Measurements from ENCODE around the gene SEMA6B. TPM values are rescaled to one million over a fixed set of nuclear protein-coding genes. Genes with fewer than 3 reads are reported as not detected.

The SEMA6B gene
- polyA plus RNA-seq, 1 of the 3 experiments (the other 2 are of a cell fraction) = 3.7 TPM

DNA sequence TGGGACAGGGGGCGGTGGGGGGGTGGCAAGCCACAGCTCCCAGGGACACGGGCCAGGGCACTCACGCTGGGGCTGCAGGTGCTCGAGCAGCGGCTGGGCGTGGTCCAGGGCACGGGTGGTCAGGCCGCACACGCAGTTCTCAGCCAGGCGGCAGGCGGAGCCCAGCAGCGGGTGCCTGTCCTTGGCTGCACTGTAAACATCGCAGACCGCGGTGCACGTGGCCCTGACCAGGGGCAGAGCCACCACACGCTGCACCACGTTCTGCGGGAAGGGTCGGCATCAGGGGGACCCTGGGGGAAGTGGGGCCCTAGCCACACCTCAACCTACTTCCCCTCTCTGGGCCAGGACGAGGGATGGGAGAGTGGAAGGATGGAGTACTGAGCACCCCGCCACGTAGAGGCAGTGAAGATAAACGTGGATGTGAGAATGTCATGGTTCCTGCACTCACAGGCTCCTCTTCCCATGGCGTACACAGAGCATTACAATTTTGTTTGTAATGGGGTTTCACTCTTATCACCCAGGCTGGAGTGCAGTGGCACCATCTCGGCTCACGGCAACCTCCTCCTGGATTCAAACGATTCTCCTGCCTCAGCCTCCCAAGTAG, 27.8 kb downstream of the SEMA6B start:
- H3K27ac ChIP-seq (ENCODE audit: low read depth in 2 of 2, low read length in 1 of 2) = no peak overlapping the region
- H3F3A ChIP-seq (replicated peaks; ENCODE audit: insufficient read depth) = no peaks in the 10 kb centered on the region
- H2AFZ ChIP-seq (ENCODE audit: low read depth) = no peak overlapping the region
- TF ChIP-seq TCF12 (IDR thresholded peaks at IDR 0.05) (no peak), FOXM1 (IDR thresholded peaks at IDR 0.05; ENCODE audit: low read depth) (no peak), EP300 (IDR thresholded peaks at IDR 0.05; ENCODE audit: borderline replicate concordance in 1 of 2, low read depth in 1 of 2, low read length in 1 of 2) (no peak), SIN3A (IDR thresholded peaks at IDR 0.05; ENCODE audit: borderline replicate concordance, low read depth, low read length) (no peak), MXI1 (IDR thresholded peaks at IDR 0.05; ENCODE audit: low read depth, low read length) (peak; percentile 51; the same call in 1 of the 2 replicates), FOSL2 (IDR thresholded peaks at IDR 0.05; ENCODE audit: borderline replicate concordance, low read depth) (no peak), YY1 (IDR thresholded peaks at IDR 0.05; ENCODE audit: low read depth) (no peak), EZH2phosphoT487 (IDR thresholded peaks at IDR 0.05; ENCODE audit: borderline replicate concordance, low read depth) (no peak), JUND (IDR thresholded peaks at IDR 0.05) (no peak)
- TF ChIP-seq, protein P1, sequence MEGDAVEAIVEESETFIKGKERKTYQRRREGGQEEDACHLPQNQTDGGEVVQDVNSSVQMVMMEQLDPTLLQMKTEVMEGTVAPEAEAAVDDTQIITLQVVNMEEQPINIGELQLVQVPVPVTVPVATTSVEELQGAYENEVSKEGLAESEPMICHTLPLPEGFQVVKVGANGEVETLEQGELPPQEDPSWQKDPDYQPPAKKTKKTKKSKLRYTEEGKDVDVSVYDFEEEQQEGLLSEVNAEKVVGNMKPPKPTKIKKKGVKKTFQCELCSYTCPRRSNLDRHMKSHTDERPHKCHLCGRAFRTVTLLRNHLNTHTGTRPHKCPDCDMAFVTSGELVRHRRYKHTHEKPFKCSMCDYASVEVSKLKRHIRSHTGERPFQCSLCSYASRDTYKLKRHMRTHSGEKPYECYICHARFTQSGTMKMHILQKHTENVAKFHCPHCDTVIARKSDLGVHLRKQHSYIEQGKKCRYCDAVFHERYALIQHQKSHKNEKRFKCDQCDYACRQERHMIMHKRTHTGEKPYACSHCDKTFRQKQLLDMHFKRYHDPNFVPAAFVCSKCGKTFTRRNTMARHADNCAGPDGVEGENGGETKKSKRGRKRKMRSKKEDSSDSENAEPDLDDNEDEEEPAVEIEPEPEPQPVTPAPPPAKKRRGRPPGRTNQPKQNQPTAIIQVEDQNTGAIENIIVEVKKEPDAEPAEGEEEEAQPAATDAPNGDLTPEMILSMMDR (IDR thresholded peaks at IDR 0.05) = no peak
- TF ChIP-seq, protein P2, sequence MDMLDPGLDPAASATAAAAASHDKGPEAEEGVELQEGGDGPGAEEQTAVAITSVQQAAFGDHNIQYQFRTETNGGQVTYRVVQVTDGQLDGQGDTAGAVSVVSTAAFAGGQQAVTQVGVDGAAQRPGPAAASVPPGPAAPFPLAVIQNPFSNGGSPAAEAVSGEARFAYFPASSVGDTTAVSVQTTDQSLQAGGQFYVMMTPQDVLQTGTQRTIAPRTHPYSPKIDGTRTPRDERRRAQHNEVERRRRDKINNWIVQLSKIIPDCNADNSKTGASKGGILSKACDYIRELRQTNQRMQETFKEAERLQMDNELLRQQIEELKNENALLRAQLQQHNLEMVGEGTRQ (IDR thresholded peaks at IDR 0.05; ENCODE audit: borderline replicate concordance, low read depth, low read length) = no peak
- TF ChIP-seq, protein P3, sequence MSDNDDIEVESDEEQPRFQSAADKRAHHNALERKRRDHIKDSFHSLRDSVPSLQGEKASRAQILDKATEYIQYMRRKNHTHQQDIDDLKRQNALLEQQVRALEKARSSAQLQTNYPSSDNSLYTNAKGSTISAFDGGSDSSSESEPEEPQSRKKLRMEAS (IDR thresholded peaks at IDR 0.05; ENCODE audit: low read depth) = peak; percentile 58; the same call in 1 of the 2 replicates
- TF ChIP-seq, protein P4, sequence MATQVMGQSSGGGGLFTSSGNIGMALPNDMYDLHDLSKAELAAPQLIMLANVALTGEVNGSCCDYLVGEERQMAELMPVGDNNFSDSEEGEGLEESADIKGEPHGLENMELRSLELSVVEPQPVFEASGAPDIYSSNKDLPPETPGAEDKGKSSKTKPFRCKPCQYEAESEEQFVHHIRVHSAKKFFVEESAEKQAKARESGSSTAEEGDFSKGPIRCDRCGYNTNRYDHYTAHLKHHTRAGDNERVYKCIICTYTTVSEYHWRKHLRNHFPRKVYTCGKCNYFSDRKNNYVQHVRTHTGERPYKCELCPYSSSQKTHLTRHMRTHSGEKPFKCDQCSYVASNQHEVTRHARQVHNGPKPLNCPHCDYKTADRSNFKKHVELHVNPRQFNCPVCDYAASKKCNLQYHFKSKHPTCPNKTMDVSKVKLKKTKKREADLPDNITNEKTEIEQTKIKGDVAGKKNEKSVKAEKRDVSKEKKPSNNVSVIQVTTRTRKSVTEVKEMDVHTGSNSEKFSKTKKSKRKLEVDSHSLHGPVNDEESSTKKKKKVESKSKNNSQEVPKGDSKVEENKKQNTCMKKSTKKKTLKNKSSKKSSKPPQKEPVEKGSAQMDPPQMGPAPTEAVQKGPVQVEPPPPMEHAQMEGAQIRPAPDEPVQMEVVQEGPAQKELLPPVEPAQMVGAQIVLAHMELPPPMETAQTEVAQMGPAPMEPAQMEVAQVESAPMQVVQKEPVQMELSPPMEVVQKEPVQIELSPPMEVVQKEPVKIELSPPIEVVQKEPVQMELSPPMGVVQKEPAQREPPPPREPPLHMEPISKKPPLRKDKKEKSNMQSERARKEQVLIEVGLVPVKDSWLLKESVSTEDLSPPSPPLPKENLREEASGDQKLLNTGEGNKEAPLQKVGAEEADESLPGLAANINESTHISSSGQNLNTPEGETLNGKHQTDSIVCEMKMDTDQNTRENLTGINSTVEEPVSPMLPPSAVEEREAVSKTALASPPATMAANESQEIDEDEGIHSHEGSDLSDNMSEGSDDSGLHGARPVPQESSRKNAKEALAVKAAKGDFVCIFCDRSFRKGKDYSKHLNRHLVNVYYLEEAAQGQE (IDR thresholded peaks at IDR 0.05; ENCODE audit: low read depth, low read length) = no peak
- H3K4me2 ChIP-seq = no peak overlapping the region
- H3K9ac ChIP-seq = no peak overlapping the region
- 19% methylated on average over 20 of the region's 28 CpGs for WGBS (ENCODE audit: low lambda C conversion rate)
- peaks cover 26% of the 10 kb centered on the region; the same call in 1 of the 2 replicates for H3K27me3 ChIP-seq (ENCODE audit: insufficient read depth)
- peak; percentile 64 for DNase-seq
- peaks cover 0 to 8% of the 10 kb centered on the region in 2 experiments; a peak in 2 of 4 replicates for H3K4me1 ChIP-seq (ENCODE audit: control insufficient read depth in 1 of 2, insufficient read depth in 2 of 2, low read depth in 1 of 2, low read length in 1 of 2)
- H3K4me3 ChIP-seq (ENCODE audit: low read depth in 2 of 2, low read length in 1 of 2) = no peak overlapping the region
- H3K36me3 ChIP-seq (replicated peaks in 1 of 2; ENCODE audit: control insufficient read depth in 1 of 2, insufficient read depth in 2 of 2, low read length in 1 of 2) = no peaks in the 10 kb centered on the region
- no peaks in the 10 kb centered on the region for H3K9me3 ChIP-seq
- ChIA-PET POLR2A (no interaction called here), CTCF (no interaction called here)
- H3K9me2 ChIP-seq = no peaks in the 10 kb centered on the region
- H3K79me2 ChIP-seq (ENCODE audit: insufficient read depth) = no peaks in the 10 kb centered on the region
- no peaks in the 10 kb centered on the region for H4K20me1 ChIP-seq (ENCODE audit: insufficient read depth)
